ENCODE measurements around the gene GRM7.

DNA sequence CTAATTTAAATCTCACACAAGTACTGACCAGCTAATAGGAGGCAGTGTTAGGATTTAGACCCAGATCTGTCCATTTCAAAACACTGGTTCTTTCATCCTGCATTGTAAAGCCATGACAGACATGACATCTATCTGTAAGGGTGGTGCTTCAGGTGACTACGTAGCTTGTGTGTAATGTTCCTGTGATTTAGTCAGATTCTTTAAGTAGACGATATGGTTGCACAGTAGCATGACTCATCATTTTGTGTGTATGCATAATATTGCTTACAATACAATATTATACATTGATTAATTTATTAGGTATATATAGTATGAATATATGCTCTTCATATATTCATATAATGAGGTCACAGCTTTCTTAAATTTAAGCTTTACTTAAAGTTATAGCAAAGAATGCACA, 628.5 kb downstream of the GRM7 start:
- TF ChIP-seq CTCF (IDR thresholded peaks at IDR 0.05) (no peak), POLR2A (IDR thresholded peaks at IDR 0.05) (no peak)
